GM23248 (cell line): Measurements from ENCODE around the gene FKBP6. TPM values are rescaled to one million over a fixed set of nuclear protein-coding genes. Genes with fewer than 3 reads are reported as not detected.
"Not testable (repeated sequence)": the region's sequence is repeated elsewhere in the genome, so short reads cannot be mapped to it uniquely, and the experiment has no call there.

Experiments used
- DNase-seq: peaks from one replicate; pipeline ENCODE4 v3.0.0-alpha.2; 2015
- H2AFZ ChIP-seq: fragments of 200-600 bp; sonication (generic); 2 replicates; pipeline ENCODE4 v1.6.1; 2016; ENCODE audit warnings: antibody characterized with exemption
- H3F3A ChIP-seq: fragments of 200-600 bp; sonication (generic); 2 replicates; pipeline ENCODE4 v1.6.1; 2016; ENCODE audit warnings: mild to moderate bottlenecking, antibody characterized with exemption, mixed run types; ENCODE audit not compliant: insufficient read depth
- H3K27ac ChIP-seq: fragments of 200-600 bp; sonication (generic); 2 replicates; pipeline ENCODE4 v1.5.1; 2016; ENCODE audit warnings: mild to moderate bottlenecking
- H3K27me3 ChIP-seq: fragments of 200-600 bp; sonication (generic); replicated peaks from 2 replicates; pipeline ENCODE4 v1.6.1; 2016; ENCODE audit warnings: mild to moderate bottlenecking; ENCODE audit not compliant: insufficient read depth
- H3K36me3 ChIP-seq: fragments of 200-600 bp; sonication (generic); 2 replicates; pipeline ENCODE4 v1.6.1; 2016; ENCODE audit warnings: low read depth, mild to moderate bottlenecking
- H3K4me1 ChIP-seq: fragments of 200-600 bp; sonication (generic); 2 replicates; pipeline ENCODE4 v1.6.1; 2016; ENCODE audit warnings: mild to moderate bottlenecking; ENCODE audit not compliant: insufficient read depth
- H3K4me2 ChIP-seq: fragments of 200-600 bp; sonication (generic); one replicate; pipeline ENCODE4 v1.6.1; 2016; ENCODE audit warnings: mild to moderate bottlenecking; ENCODE audit not compliant: unreplicated experiment
- H3K4me3 ChIP-seq: fragments of 200-600 bp; sonication (generic); 2 replicates; pipeline ENCODE4 v1.5.1; 2016; ENCODE audit warnings: mild to moderate bottlenecking
- H3K79me2 ChIP-seq: fragments of 200-600 bp; sonication (generic); 2 replicates; pipeline ENCODE4 v1.6.1; 2016; ENCODE audit warnings: mild to moderate bottlenecking; ENCODE audit not compliant: insufficient read depth
- H3K9ac ChIP-seq: fragments of 200-600 bp; sonication (generic); 2 replicates; pipeline ENCODE4 v1.6.1; 2016; ENCODE audit warnings: mild to moderate bottlenecking
- H3K9me2 ChIP-seq: fragments of 200-600 bp; sonication (generic); 2 replicates; pipeline ENCODE4 v1.6.1; 2016; ENCODE audit warnings: mixed run types, mild to moderate bottlenecking, moderate library complexity; ENCODE audit not compliant: insufficient read depth
- H3K9me3 ChIP-seq: fragments of 200-600 bp; sonication (generic); one replicate; pipeline ENCODE4 v1.6.1; 2017; ENCODE audit warnings: low read depth
- H4K20me1 ChIP-seq: fragments of 200-600 bp; sonication (generic); 2 replicates; pipeline ENCODE4 v1.6.0; 2016; ENCODE audit not compliant: insufficient read depth
- EZH2 ChIP-seq: fragments of 200-600 bp; sonication (generic); IDR thresholded peaks from 2 replicates; pipeline ENCODE4 v1.6.1; 2018; ENCODE audit warnings: antibody characterized with exemption, mild to moderate bottlenecking; ENCODE audit not compliant: insufficient read depth, poor library complexity, severe bottlenecking
- EZH2phosphoT487 ChIP-seq: fragments of 200-600 bp; sonication (generic); IDR thresholded peaks from 2 replicates; pipeline ENCODE4 v1.6.1; 2018; ENCODE audit warnings: antibody characterized with exemption, moderate library complexity, mild to moderate bottlenecking, low read depth; ENCODE audit not compliant: insufficient read depth
- WGBS, 2 experiments: methylation state at CpG; one replicate each; pipeline ENCODE4 v1.1.6; 2015 to 2017; ENCODE audit warnings: low lambda C conversion rate in 2 of 2, low coverage in 1 of 2; ENCODE audit errors: missing lambda C conversion rate in 2 of 2; 5-methylcytosine and 5-hydroxymethylcytosine counted together
- in situ Hi-C: fragments of 300-500 bp; cut with MboI; formaldehyde crosslinking; loops from 2 replicates; pipeline ENCODE4 v1.15.0; 2020
- polyA plus RNA-seq: library from polyadenylated mRNA; unstranded; fragments of >200 nt; fragmentation: Nextera tagmentation; extraction: Ambion mirVana; gene quantifications from 2 replicates; pipeline ENCODE4 v1.2.1, GENCODE V29; 2016
- total RNA-seq: library from RNA; depleted of rRNA; stranded (reverse); fragments of >200 nt; shearing (Covaris generic); gene quantifications from 2 replicates; pipeline ENCODE4 v1.2.3, GENCODE V29; 2014

The FKBP6 gene
- total and polyA plus RNA-seq, 2 experiments from 2014 or later = not detected

DNA sequence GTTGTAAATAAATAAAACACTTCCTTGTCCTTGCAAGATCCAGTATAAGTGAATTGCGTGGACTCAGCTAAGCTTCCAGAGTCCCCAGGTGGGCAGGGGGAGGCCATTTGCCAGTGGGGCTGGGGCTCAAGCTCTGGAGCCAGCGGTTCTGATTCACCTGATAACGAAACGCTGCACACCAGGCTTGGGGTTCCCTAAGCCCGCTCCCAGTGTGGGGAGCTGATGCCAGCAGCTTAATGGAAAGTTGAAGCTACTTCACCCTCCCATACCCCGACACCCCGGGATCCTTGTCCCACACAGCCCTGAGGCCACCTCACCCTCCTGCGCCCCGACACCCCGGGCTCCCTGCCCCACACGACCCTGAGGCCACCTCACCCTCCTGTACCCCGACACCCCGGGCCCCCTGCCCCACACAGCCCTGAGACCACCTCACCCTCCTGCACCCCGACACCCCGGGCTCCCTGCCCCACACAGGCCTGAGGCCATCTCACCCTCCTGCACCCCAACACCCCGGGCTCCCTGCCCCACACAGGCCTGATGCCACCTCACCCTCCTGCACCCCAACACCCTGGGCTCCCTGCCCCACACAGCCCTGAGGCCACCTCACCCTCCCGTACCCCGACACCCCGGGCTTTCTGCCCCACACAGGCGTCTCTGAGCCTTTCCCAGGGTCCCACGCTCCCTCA, 30.8 kb downstream of the FKBP6 start:
- no peaks in the 10 kb centered on the region for H3K9me2 ChIP-seq
- DNase-seq = no peak
- in situ Hi-C loops = no loop called here
- no peaks in the 10 kb centered on the region for H3K79me2 ChIP-seq
- H4K20me1 ChIP-seq = no peaks in the 10 kb centered on the region
- 0 out of 2 replicates have a peak overlapping the region, but pooled peaks have one; percentile 45 for H3K4me3 ChIP-seq
- H3K9ac ChIP-seq = no peak overlapping the region
- H3K27ac ChIP-seq = no peak overlapping the region
- TF ChIP-seq EZH2phosphoT487 (no peak), EZH2 (no peak)
- no peaks in the 10 kb centered on the region for H3F3A ChIP-seq
- 69 to 77% methylated on average over 5 to 21 of the region's 21 CpGs for WGBS, 2 experiments
- H3K4me2 ChIP-seq = peak overlapping the region; percentile 68
- no peaks in the 10 kb centered on the region for H3K9me3 ChIP-seq
- no peaks in the 10 kb centered on the region for H3K36me3 ChIP-seq
- H2AFZ ChIP-seq = peak overlapping the region; percentile 83; the same call in 1 of the 2 replicates
- peaks cover 14% of the 10 kb centered on the region for H3K27me3 ChIP-seq
- H3K4me1 ChIP-seq = no peaks in the 10 kb centered on the region

- no peak overlapping the region for H3K9ac ChIP-seq
- H2AFZ ChIP-seq = no peak overlapping the region
- no peaks in the 10 kb centered on the region for H3K4me1 ChIP-seq
- TF ChIP-seq EZH2 = no peak
- TF ChIP-seq EZH2phosphoT487 = no peak
- H3K4me3 ChIP-seq = no peak overlapping the region
- H3K27me3 ChIP-seq = peaks cover 14% of the 10 kb centered on the region
- no peak overlapping the region for H3K4me2 ChIP-seq
- WGBS, 2 experiments = 60 to 62% methylated on average over 8 to 11 of the region's 11 CpGs
- in situ Hi-C loops = no loop called here
- H3K27ac ChIP-seq = no peak overlapping the region
- DNase-seq = no peak
- H3K9me2 ChIP-seq = no peaks in the 10 kb centered on the region
- no peaks in the 10 kb centered on the region for H3K79me2 ChIP-seq
- no peaks in the 10 kb centered on the region for H4K20me1 ChIP-seq
- H3K36me3 ChIP-seq = no peaks in the 10 kb centered on the region
- no peaks in the 10 kb centered on the region for H3F3A ChIP-seq
- H3K9me3 ChIP-seq = no peaks in the 10 kb centered on the region
These were observed 31.3 kb downstream of the FKBP6 start for GRCh38 chr7:73359306-73359705.

DNA sequence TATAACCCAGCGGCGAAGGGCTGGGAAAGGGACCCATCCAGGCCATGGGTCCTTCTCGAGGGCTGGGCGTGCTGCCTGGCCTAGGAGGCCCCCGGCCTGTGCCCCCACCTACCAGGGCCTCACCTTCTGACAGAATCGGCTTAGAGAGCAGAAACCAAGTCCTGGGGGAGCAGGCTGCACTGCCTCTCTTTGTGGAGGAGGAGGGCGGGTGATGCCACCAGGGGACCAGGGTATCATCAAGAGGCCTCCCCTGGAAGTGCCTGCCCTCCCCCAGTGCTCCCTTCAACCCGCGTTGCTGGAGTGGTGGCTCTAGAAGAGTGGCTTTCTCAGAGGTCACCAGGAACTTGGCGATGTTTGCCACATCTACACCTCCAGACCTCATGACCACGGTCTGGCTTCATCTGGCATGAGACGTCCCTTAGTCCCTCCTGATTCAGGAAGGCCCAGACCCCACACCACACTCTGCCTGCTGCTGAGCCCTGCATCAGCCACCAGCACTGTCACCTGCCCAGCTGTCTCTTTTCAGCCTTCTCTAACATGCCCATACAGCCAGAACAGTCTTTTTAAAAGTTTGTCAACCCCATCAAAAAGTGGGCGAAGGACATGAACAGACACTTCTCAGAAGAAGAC, 31.9 kb downstream of the FKBP6 start:
- DNase-seq = no peak
- Histone ChIP-seq H3K4me1 (no peaks in the 10 kb centered on the region), H3K27me3 (peaks cover 10% of the 10 kb centered on the region), H3K79me2 (no peaks in the 10 kb centered on the region), H2AFZ (no peak overlapping the region), H3F3A (no peaks in the 10 kb centered on the region), H3K4me2 (no peak overlapping the region), H3K27ac (no peak overlapping the region), H3K36me3 (no peaks in the 10 kb centered on the region), H3K9me2 (no peaks in the 10 kb centered on the region), H3K4me3 (no peak overlapping the region), H3K9ac (no peak overlapping the region), H4K20me1 (no peaks in the 10 kb centered on the region), H3K9me3 (no peaks in the 10 kb centered on the region)
- TF ChIP-seq EZH2 = no peak
- no peak for TF ChIP-seq EZH2phosphoT487
- 73 to 82% methylated on average over 12 to 13 of the region's 13 CpGs for WGBS, 2 experiments
- in situ Hi-C loops = no loop called here

- H3K36me3 ChIP-seq, H3K4me2 ChIP-seq, H3F3A ChIP-seq, in situ Hi-C loops, H3K9me2 ChIP-seq, H3K4me1 ChIP-seq, H3K9me3 ChIP-seq, H3K79me2 ChIP-seq, H3K4me3 ChIP-seq, H3K27me3 ChIP-seq, H4K20me1 ChIP-seq, DNase-seq, H3K27ac ChIP-seq, H3K9ac ChIP-seq, H2AFZ ChIP-seq: not testable (repeated sequence)
- 21 to 25% methylated on average over 1 of the region's 1 CpG for WGBS, 2 experiments
These were observed 32.6 kb downstream of the FKBP6 start for GRCh38 chr7:73360590-73360989.
